ENCODE data around the gene PCP2.
A peak's percentile ranks its signal among the peaks of the same experiment; 100 is the strongest.

The PCP2 gene

DNA sequence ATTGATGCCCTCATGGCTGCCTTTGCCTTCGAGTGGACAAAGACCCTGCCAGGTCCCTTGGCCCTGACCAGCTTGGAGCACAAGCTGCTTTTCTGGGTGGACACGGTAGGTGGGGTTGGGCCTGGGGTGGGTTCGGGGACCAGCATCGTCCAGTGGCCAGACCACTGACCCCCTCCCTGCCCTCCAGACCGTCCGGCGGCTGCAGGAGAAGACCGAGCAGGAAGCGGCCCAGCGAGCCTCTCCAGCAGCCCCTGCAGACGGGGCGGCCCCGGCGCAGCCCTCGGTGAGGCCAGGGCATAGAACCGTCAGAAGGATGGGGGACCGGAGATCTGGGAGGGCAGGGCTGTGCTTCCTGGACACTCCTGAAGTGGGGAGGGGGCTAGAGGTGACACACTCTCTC is 27.2 kb downstream of the PCP2 start:
- no peak overlapping the region for H3K4me3 ChIP-seq
- no peak overlapping the region for H3K27ac ChIP-seq

- Histone ChIP-seq H3K27ac (no peak overlapping the region), H3K4me3 (no peak overlapping the region)
These were observed 27.9 kb downstream of the PCP2 start for GRCh38 chr19:7605490-7606222.

DNA sequence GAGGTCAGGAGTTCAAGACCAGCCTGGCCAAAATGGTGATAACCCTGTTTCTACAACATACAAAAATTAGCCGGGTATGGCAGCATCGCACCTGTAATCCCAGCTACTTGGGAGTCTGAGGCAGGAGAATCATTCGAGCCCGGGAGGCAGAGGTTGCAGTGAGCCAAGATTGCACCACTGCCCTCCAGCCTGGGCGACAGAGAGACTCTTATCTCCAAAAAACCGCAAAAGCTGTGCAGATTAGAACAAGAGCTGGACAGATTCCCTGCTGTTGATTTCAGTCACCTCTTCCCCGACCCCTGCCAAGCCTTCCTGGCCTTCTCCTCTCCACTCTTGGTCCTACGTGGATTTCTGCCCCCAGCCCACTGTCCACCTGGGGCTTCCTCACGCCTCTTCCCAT is 29.6 kb downstream of the PCP2 start:
- no peak overlapping the region for H3K4me3 ChIP-seq
- no peak overlapping the region for H3K27ac ChIP-seq

DNA sequence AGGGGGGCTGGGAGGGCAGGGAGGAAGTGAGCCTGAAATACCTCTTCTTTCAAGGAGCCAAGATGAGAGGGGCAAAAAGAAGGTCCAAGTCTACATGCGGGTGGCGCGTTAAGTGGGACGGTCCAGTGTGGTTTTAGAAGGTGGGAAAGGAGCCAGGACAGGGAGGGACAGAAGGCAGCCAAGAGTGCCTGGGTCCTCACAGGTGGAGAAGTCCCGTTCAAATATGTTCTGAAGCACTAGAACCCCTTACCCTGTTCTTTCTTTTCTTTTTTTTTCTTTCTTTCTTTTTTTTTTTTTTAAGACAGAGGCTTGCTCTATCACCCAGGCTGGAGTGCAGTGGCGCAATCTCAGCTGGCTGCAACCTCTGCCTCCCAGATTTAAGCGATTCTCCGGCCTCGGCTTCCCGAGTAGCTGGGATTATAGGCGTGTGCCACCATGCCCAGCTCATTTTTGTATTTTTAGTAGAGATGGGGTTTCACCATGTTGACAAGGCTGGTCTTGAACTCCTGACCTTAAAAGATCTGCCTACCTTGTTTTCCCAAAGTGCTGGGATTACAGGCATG is 30.5 kb downstream of the PCP2 start:
- H3K27ac ChIP-seq, result no peak overlapping the region
- H3K4me3 ChIP-seq, result no peak overlapping the region

- Histone ChIP-seq H3K27ac (no peak overlapping the region), H3K4me3 (no peak overlapping the region)
These were observed 31.1 kb downstream of the PCP2 start for GRCh38 chr19:7602240-7602934.

GRCh38 chr19:7600721-7601120 is 32.8 kb downstream of the PCP2 start:
- H3K27ac ChIP-seq, result no peak overlapping the region
- no peak overlapping the region for H3K4me3 ChIP-seq

- H3K27ac ChIP-seq, result no peak overlapping the region
- H3K4me3 ChIP-seq, result no peak overlapping the region
These were observed 35.3 kb downstream of the PCP2 start for GRCh38 chr19:7598180-7598579.

DNA sequence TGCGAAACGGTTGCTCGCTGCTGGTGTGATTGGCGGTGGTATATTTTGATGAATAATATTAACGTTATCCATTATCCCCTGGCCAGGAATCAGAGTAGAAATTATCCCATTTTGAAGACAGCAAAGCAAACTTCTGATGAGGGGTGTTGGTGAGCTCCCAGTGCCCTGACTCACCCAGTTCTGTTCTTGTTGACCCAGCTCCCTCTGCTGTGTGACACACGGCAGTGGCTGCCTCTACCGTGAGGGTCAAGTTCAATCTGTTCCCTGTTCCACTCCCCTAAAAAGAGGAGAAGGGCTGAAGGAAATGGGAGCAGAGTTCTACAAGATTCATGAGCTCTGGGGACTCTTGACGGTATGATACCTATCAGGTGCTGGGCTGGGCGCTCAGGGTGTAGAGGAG is 35.8 kb downstream of the PCP2 start:
- Histone ChIP-seq H3K4me3 (no peak overlapping the region), H3K27ac (peak overlapping the region in 1 of 21 experiments; percentile 77)

DNA sequence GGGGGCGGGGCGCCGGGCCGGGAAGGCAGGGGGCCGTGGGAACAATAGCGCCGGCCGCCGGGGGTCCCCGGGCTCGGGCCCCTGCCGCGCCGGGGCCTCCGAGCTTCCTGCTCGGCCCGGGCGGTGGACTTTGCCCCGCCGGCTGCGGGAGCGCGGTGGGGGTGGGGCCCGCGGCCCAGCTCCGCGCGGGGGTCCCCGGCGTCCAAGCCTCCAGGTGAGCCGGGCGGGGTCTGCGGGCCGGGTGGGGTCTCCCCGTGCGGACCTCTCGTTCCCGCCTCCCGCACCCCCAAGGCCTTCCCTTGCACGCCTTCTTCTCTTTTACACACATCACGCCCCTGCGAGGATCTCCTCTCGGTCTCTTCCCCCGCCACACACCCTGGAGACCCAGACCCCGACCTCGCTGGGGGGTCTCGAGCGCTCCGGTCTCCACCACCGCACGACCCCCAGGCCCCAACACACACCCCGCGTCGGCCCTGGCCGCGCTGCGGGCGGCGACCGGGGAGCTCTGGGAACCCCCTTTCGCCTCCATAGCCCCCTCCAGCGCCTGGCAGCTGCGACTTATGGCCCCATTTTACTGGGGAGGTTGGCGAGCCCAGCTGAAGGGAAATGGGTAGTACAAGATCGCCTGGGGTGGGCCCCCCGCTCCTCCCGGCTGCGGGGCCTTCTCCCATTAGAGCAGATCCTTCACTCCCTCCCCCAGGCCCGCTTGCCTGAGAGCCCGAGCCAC is 37.1 kb downstream of the PCP2 start:
- H3K4me3 ChIP-seq, result peak overlapping the region; percentile 25 to 54 (median 40)
- peak overlapping the region in 12 of 21 experiments; percentile 11 to 77 (median 48) for H3K27ac ChIP-seq

DNA sequence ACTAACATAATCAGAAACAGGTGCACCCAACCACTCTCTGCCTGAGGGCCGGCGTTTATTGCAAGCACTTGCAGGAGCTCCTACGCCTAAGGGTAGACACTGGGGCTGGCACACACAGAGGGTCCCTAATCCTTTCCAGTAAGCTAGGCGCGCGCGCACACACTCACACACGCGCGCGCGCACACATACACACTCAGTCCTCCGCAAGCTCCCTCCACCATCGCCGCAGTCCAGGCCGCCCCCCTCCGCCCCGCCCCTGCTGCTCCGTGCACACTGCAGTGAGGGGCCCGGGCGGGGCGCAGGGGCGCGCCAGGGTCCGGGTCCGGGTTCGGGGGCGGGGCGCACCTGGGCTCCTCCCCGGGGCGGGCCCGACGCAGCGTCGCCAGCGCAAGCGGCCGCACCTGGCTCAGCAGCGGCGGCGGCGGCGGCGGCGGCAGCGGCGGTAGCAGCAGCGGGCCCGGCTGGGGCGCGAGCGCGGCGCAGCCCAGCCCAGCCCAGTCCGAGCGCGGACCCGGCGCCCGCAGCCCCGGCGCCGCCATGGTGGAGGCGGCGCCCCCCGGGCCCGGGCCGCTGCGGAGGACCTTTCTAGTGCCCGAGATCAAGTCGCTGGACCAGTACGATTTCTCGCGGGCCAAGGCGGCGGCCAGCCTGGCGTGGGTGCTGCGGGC is 37.9 kb downstream of the PCP2 start, which contains the start of gene CAMSAP3:
CAMSAP3 (plus strand) TSS at position 398 of the 668 bp plus-strand sequence; CDS start at position 538, 140 bp downstream.
- H3K27ac ChIP-seq, result peak within 1 kb of the TSS in 12 of 21 experiments; percentile 11 to 77 (median 48)

GRCh38 chr19:7590256-7590655 is 43.3 kb downstream of the PCP2 start:
- H3K27ac ChIP-seq, result peak overlapping the region in 7 of 21 experiments; percentile 22 to 47 (median 30)
- H3K4me3 ChIP-seq, result no peak overlapping the region

More for the DNA sequence above, 37.9 kb downstream of the PCP2 start, which contains the start of gene CAMSAP3:
- H3K4me3 ChIP-seq, result peak within 1 kb of the TSS; percentile 25 to 54 (median 40)

DNA sequence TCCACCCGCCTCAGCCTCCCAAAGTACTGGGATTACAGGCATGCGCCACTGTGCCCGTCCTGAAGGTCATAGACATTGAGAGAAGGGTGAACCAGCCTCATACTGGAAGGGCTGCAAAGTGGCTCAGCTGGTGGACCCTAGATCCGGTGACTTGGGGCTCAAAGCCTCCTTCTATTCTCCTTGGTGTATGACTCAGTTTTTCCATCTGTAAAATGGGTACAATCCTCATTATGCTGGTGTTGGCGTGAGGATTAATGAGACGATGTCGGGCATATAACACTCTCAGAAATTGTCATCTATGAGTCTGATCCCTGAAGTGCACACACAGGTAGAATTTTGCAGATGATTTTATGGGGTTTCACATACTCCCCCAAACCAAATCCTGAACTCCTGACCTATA is 43.7 kb downstream of the PCP2 start:
- Histone ChIP-seq H3K27ac (peak overlapping the region in 2 of 21 experiments; percentile 6 to 26), H3K4me3 (no peak overlapping the region)

DNA sequence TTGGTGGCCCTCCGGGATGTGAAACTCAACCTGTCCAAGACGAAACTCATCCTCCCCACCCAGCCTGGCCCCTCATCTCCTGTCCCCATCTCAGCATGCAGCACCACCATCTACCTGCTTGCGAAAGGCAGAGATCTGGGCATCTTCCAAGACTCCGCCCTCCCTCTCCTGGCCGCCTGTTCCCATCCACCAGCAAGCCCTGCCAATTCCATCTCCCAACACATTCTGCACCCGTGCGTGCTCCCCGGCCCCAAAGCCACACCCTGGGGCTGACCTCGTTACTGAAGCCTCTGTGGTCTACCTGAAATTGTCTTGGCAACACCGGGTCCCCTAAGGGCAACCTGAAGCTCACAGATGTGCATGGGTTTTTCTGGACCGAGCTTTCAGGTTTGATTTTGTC is 51.1 kb downstream of the PCP2 start:
- Histone ChIP-seq H3K4me3 (no peak overlapping the region), H3K27ac (no peak overlapping the region)
